Thoracic aorta (tissue), 2 donors: Measurements from ENCODE around the gene ZSCAN22. TPM values are rescaled to one million over a fixed set of nuclear protein-coding genes. Genes with fewer than 3 reads are reported as not detected.

Source experiments
- ATAC-seq: fragments of 150-250 bp; one replicate; pipeline ENCODE4 v1.8.0; 2017; ENCODE audit warnings: low read depth; ENCODE audit not compliant: insufficient number of reproducible peaks, low FRiP score
- DNase-seq: peaks from one replicate; pipeline ENCODE4 v3.0.0-alpha.2; 2020; ENCODE audit warnings: low spot score
- H3K27ac ChIP-seq, 2 donors: fragments of 200-600 bp; sonication (generic); 1 replicate in 1 of 2; 2 replicates in 1 of 2; pipeline ENCODE4 v1.5.1; 2016; ENCODE audit warnings: mild to moderate bottlenecking in 2 of 2, moderate library complexity in 2 of 2
- H3K27me3 ChIP-seq: fragments of 200-600 bp; sonication (generic); replicated peaks from 2 replicates; pipeline ENCODE4 v1.6.0; 2016; ENCODE audit warnings: mild to moderate bottlenecking; ENCODE audit not compliant: insufficient read depth
- H3K36me3 ChIP-seq: fragments of 200-600 bp; sonication (generic); one replicate; pipeline ENCODE4 v1.5.1; 2016
- H3K4me1 ChIP-seq, 2 donors: fragments of 200-600 bp; sonication (generic); 1 replicate in 1 of 2; 2 replicates in 1 of 2; pipeline versions ENCODE4 v1.5.1 to v1.6.0; 2016; ENCODE audit warnings: low read depth in 2 of 2, mild to moderate bottlenecking in 1 of 2; ENCODE audit not compliant: control insufficient read depth in 1 of 2
- H3K4me3 ChIP-seq: fragments of 200-600 bp; sonication (generic); 2 replicates; pipeline ENCODE4 v1.5.1; 2016; ENCODE audit warnings: mild to moderate bottlenecking
- H3K9me3 ChIP-seq: fragments of 200-600 bp; sonication (generic); 2 replicates; pipeline ENCODE4 v1.5.1; 2016
- CTCF ChIP-seq: fragments of 200-600 bp; sonication (generic); IDR thresholded peaks from one replicate; pipeline ENCODE4 v1.5.1; 2019; ENCODE audit warnings: antibody characterized with exemption
- total RNA-seq, 2 donors: library from RNA; depleted of rRNA; stranded (reverse); fragments of >200 nt; gene quantifications; one replicate each; pipeline versions ENCODE4 v1.1.0 to v1.2.3, GENCODE V29; 2016

Gene ZSCAN22
- total RNA-seq, 2 donors from 2014 or later, result 1.1 to 4.2 TPM

GRCh38 chr19:58387338-58388174 is 60.8 kb downstream of the ZSCAN22 start:
- no peaks in the 10 kb centered on the region for H3K9me3 ChIP-seq
- no peak for TF ChIP-seq CTCF
- H3K4me3 ChIP-seq, result peak overlapping the region; percentile 78
- H3K27ac ChIP-seq, result peak overlapping the region; percentile 94 to 99
- DNase-seq (no peak), ATAC-seq (no peak)
- no peaks in the 10 kb centered on the region for H3K27me3 ChIP-seq
- peaks cover 21% of the 10 kb centered on the region for H3K36me3 ChIP-seq
- H3K4me1 ChIP-seq, result peaks cover 13 to 31% of the 10 kb centered on the region in 2 donors

GRCh38 chr19:58388175-58388526 is 61.4 kb downstream of the ZSCAN22 start:
- ATAC-seq (no peak), DNase-seq (no peak)
- H3K9me3 ChIP-seq, result no peaks in the 10 kb centered on the region
- H3K27ac ChIP-seq, result no peak overlapping the region
- no peak for TF ChIP-seq CTCF
- H3K36me3 ChIP-seq, result peaks cover 27% of the 10 kb centered on the region
- H3K4me3 ChIP-seq, result peak overlapping the region; percentile 78
- peaks cover 13 to 31% of the 10 kb centered on the region in 2 donors for H3K4me1 ChIP-seq
- H3K27me3 ChIP-seq, result no peaks in the 10 kb centered on the region

Other genes starting within 250 kb of the ZSCAN22 start
- gene ZSCAN18, start 228.8 kb upstream of the ZSCAN22 start, total RNA-seq, result 100 to 1,000 TPM in 1 of 2 donors, 10 to 100 TPM in 1; 90.9 to 102 TPM
- gene ZNF329, start 176.2 kb upstream of the ZSCAN22 start, total RNA-seq, result 10 to 100 TPM in 1 of 2 donors, 1 to 10 TPM in 1; 6.8 to 10.6 TPM
- 10 to 100 TPM; 26.4 to 32.6 TPM for gene ZNF274, start 143.9 kb upstream of the ZSCAN22 start, total RNA-seq
- gene ZNF544, start 98.1 kb upstream of the ZSCAN22 start, total RNA-seq, result 10 to 100 TPM; 23.8 to 25.6 TPM
- 10 to 100 TPM; 11.4 to 12.0 TPM for gene ZNF8, start 48.0 kb upstream of the ZSCAN22 start, total RNA-seq
- 10 to 100 TPM; 37.4 to 87.9 TPM for gene ERVK3-1, start 21.6 kb upstream of the ZSCAN22 start, total RNA-seq
- gene A1BG, start 26.5 kb downstream of the ZSCAN22 start, total RNA-seq, result 10 to 100 TPM in 1 of 2 donors, 1 to 10 TPM in 1; 1.9 to 10.0 TPM
- gene ZNF497, start 35.8 kb downstream of the ZSCAN22 start, total RNA-seq, result 1 to 10 TPM in 1 of 2 donors, not detected in 1; 2.3 TPM
- 1 to 10 TPM; 1.6 to 3.9 TPM for gene ZNF837, start 54.0 kb downstream of the ZSCAN22 start, total RNA-seq
- 100 to 1,000 TPM; 747 to 789 TPM for gene RPS5, start 60.3 kb downstream of the ZSCAN22 start, total RNA-seq
- gene RNF225, start 68.7 kb downstream of the ZSCAN22 start, total RNA-seq, result not detected
- 10 to 100 TPM; 18.7 to 31.5 TPM for gene ZNF584, start 81.7 kb downstream of the ZSCAN22 start, total RNA-seq
- 10 to 100 TPM in 1 of 2 donors, 1 to 10 TPM in 1; 3.1 to 10.2 TPM for gene ZNF132, start 113.2 kb downstream of the ZSCAN22 start, total RNA-seq
- gene ZNF324B, start 124.6 kb downstream of the ZSCAN22 start, total RNA-seq, result 10 to 100 TPM in 1 of 2 donors, 1 to 10 TPM in 1; 6.0 to 12.0 TPM
- 10 to 100 TPM; 19.8 to 31.7 TPM for gene ZNF324, start 140.1 kb downstream of the ZSCAN22 start, total RNA-seq
- gene ZNF446, start 149.4 kb downstream of the ZSCAN22 start, total RNA-seq, result 10 to 100 TPM; 17.8 to 23.7 TPM
- gene SLC27A5, start 185.0 kb downstream of the ZSCAN22 start, total RNA-seq, result 1 to 10 TPM; 7.1 to 8.5 TPM
- gene ZBTB45, start 192.8 kb downstream of the ZSCAN22 start, total RNA-seq, result 10 to 100 TPM; 10.4 to 10.9 TPM
- 100 to 1,000 TPM; 192 to 204 TPM for gene TRIM28, start 217.1 kb downstream of the ZSCAN22 start, total RNA-seq
- gene CHMP2A, start 228.1 kb downstream of the ZSCAN22 start, total RNA-seq, result 10 to 100 TPM; 90.3 to 98.8 TPM
- 10 to 100 TPM; 17.1 to 18.9 TPM for gene UBE2M, start 231.6 kb downstream of the ZSCAN22 start, total RNA-seq
- gene MZF1, start 246.3 kb downstream of the ZSCAN22 start, total RNA-seq, result 10 to 100 TPM; 44.9 to 46.8 TPM